ENCODE results near the gene FADS3. TPM values are rescaled to one million over a fixed set of nuclear protein-coding genes. Genes with fewer than 3 reads are reported as not detected.

Gene FADS3
- total RNA-seq (2014; rRNA removed) = 293 and 313 TPM in 2 replicates
- 189 TPM for polyA plus RNA-seq (2012)

DNA sequence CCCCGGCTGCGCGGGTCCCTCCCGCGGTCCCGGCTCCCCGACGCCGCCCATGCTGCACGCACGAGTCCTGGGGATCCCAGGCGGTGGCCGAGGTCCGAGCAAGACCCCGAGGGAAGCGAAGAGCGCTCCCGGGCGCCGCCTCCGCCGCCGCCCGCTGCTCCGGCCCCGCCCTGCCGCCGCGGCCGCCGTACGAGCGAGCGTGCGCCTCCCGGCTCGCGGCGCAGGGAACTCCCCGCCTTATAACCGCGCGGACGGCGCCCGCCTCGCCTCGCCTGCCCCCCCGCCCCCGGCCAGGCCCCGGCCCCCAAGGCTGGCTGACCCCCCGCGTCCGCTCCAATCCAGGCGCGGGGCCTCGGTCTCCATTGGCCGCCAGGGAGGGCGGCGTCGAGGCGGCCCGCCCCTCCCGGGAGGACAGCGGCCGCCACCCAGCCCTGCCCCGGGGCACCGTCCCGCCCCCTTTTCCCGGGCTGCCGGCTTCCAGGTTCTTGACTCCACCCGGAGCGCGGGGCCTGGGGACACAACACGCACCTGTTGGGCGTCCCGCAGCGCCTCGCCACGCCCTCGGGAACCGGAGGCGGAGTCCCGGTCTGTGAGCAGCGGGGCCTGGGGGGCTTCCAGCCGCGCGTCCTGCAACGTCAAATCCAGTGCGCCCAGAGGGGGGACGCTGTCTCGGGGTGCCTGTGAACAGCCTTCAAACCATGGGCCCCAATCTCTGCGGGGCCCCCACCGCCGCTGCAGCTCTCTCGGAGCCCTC, at the start of gene FADS3:
TSS of gene FADS3 (minus strand) at position 215 of the 754 bp plus-strand sequence. CDS start at position 51, 164 bp downstream.
- peak; percentile 80 for DNase-seq (ENCODE audit: low read depth)

- DNase-seq (ENCODE audit: low read depth) = no peak
Observed at GRCh38 chr11:61940466-61940865, 49.1 kb upstream of the FADS3 start.

- no peak for DNase-seq (ENCODE audit: low read depth)
Observed at GRCh38 chr11:61935861-61936260, 44.5 kb upstream of the FADS3 start.

DNA sequence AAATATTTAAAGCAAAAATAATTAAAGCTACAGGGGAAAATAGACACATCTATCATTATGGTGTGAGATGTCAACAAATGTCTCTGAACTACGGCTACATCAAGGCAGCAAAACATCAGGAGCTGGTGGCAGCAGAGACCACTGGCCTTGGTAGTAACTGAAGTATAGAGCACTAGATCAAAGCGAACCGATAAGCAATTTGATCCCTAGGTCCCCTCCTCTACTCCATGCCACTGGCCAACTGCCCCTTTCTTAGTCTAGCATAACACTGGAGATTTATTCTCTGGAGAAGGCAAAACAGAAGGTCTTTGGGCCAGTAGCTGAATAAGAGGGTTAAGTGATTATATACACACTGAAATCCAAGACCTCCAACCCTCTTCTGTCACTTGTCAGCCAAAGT, 39.6 kb upstream of the FADS3 start:
- no peak for DNase-seq (ENCODE audit: low read depth)

DNA sequence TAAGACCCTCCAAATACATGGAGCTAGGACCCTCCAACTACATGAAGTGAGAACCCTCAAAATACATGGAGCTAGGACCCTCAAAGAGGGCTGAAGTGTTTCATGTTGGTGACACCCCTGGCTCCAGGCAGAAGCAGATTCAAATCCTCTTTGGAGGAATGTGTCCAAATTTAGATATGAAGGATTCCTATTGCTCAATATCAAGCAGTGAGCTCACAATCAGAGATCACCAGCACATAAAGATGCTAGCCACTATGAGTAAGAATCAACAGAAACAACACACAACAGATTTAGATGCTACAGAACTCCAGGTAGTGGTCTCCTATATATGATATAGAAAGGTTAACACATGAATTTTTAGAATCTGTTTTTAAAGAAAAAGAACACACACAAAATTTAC, 37.3 kb upstream of the FADS3 start:
- DNase-seq (ENCODE audit: low read depth) = peak; percentile 10

GRCh38 chr11:61927501-61927900, 36.2 kb upstream of the FADS3 start:
- no peak for DNase-seq (ENCODE audit: low read depth)

DNA sequence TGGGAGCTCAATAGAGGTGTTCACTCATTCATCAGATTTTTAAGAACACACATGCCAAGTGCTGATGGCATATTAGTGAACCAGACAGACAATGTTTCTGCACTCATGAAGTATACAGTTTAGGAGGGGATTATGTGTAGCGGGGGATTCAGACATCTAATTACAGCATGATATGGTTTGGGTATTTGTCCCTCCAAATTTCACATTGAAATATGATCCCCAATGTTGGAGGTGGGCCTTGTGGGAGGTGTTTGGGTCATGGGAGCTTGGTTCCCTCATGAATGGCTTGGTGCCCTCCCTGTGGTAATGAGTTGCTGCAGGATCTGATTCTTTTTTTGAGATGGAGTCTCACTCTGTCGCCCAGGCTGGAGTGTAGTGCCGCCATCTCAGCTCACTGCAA, 34.9 kb upstream of the FADS3 start:
- DNase-seq (ENCODE audit: low read depth) = no peak

GRCh38 chr11:61925736-61926135, 34.4 kb upstream of the FADS3 start:
- no peak for DNase-seq (ENCODE audit: low read depth)

DNA sequence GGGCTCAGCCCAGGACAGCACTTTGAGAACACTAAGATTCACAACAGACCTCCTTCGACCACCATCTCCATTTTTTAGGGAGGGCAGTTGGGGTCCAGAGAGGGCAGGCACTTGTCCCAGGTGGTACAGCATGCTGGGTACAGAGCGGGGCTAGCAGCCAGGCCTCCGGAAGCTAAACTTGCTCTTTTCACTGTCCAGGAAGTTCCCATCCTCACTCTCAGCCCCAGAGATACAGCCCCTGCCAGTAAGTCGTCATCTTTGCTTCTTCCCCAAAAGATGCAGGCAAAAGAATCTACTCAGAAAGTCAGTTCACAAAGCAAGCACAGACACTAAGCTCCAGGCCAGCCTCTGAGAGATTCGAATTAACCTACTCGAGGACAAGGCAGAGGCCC, 32.7 kb upstream of the FADS3 start:
- no peak for DNase-seq (ENCODE audit: low read depth)

DNA sequence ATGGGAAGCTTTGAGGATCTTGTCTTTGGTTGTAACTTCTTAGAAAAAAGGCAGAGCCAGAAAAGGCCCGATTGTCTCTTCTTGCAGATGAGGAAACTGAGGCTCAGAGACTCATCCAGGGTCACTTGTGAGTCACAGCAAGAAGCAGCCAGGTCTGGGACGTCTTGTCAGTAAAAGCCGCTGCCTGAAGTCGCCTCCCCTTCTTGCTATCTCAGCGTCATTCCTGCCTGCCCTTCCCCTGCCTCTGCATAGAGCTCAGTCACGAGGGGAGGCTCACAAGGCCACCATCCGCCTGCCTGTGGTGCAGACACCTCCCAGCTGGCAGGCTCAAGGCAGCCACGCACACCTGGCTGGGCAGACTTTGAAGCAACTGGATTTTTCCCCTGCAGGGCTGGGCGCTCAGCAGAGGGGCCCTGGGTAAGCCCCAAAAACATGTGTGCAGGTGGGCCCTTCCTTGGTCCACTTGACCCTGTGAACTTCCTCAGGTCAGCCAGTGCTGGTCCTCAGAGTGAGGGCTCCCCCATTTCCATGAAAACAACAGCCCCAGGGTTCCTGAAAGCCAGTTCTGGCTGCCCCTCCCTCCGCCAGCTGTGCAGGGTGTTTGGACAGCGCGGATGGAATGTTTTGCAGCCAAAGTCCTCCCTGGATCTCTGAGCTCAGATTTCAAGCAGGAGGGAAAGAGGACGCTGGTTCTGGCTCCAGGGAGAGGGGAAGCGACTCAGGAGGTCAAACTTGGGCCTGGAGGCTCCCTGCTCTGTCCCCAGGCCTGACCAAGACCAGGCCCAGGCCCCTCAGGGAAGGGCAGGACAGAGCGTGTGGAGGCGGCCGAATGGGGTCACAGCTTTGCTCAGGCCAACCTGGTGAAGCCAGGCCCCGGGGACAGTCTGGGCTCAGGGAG, 32.1 kb upstream of the FADS3 start:
- peak; percentile 8 for DNase-seq (ENCODE audit: low read depth)

DNA sequence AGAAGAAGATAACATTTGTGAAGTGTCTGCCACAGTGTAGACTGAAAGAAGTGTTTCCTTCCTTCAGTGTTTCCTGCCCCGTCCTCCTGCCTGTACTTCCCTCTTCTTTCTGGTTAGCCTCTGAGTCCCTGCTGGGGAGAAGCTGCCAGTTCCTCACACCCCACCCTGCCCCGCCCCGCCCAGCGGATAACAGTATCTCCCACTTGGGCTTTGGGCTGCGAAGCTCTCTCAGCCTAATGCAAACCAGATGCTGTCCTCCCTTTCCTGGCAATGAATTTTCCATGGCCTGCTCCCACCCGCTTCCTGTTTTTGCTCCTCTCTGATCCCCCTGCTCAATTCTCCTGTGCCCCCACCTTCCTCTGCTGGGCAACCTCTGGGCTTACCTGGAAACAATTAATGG, 31.2 kb upstream of the FADS3 start:
- no peak for DNase-seq (ENCODE audit: low read depth)

DNA sequence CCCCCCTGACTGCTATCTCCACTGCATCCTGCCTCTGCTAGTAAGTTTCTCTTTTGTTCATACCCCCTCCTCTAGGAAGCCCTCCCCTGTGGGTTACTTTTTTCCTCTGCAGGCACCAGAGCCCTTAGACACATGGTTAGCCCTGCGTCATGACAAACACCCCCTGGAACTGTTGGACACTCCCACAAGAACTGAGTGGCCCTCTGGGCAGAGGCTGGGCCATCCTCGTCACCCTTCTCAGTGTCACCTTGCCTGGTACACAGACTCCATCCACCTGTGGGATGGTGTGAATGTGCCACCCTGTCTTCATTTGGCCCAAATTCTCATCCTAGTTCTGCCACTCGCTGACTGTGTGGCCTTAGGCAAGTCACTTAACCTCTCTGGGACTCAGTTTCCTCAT, 30.1 kb upstream of the FADS3 start:
- DNase-seq (ENCODE audit: low read depth) = no peak

- no peak for DNase-seq (ENCODE audit: low read depth)
Observed at GRCh38 chr11:61919705-61920631, 28.6 kb upstream of the FADS3 start.

DNA sequence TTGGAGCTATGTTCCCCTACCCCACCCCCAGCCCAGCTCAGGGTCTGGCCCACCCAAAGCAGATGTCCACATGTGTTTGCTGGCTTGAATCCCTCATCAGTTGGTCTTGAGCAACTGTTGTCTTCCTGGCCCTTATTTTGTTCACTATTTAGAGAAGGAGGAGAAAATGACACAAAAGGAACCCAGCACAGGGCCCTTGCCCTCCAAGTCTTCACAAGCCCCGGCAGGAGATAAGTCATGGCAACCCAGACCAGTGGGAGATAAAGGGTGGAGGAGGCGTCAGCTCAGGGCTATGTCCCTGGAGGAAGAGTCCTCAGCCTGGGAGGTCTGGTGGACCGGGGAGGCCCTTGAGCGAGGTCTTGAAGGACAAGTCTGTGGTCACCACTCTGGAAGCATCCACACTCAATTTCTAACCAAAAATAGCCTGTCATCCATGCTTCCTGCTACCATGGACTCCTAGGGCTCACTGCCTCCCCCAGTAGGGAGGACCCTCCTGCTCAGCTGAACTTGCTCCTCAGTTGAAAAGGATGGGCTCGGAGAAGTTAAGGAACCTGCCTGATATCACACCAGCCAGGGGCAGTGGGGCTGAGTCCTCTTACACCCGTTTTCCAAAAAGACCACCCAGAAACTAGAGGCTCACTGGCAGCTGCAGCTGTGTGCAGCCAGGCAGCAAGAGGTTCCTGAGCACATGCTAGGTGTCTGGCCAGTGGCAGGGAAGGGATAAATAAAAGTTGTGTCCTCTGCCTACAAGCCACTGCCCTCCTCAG, 27.8 kb upstream of the FADS3 start:
- DNase-seq (ENCODE audit: low read depth) = no peak

DNA sequence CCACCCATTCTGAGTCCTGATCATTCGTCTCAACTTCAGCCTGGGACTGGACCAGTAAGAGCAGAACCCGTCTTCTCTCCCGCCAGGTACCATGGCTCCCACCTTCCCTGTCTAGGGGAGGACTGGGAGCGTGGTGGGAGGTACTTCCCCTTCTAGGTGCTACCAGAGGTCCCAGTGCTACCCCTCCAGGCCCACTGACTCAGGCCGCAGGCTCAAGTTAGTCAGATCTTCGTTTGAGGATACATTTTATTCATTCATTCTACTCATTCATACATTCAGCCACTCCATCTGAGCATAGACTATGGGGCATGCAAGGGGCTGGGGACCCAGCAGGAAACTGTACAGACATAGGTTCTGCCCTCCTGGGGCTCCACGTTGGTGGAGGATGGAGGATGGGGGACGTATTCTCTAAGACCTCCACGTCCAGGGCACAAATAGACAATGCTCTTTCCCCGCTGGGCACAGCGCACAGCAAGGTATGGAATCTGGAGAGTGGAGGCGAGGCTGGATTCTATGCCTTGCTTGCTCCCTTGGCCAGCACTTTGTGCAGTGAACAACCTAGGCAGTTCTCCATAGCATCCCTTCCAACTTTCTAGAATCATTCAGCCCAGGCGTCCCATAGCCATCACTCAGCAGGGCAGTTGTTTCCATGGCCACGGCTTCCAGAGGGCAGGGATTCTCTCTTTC, 27.0 kb upstream of the FADS3 start:
- no peak for DNase-seq (ENCODE audit: low read depth)

GRCh38 chr11:61917334-61918109, 26.2 kb upstream of the FADS3 start, which contains the start of gene RAB3IL1:
RAB3IL1 (minus strand) TSS chr11:61917566; CDS start chr11:61917367, 199 bp downstream.
- peak; percentile 29 for DNase-seq (ENCODE audit: low read depth)

- DNase-seq (ENCODE audit: low read depth) = no peak
Observed at GRCh38 chr11:61916737-61917333, 25.5 kb upstream of the FADS3 start.

- no peak for DNase-seq (ENCODE audit: low read depth)
Observed at GRCh38 chr11:61914471-61915171, 23.3 kb upstream of the FADS3 start.

Measured in LHCN-M2 (cell line).